Fibroblast of mammary gland (primary cell): ENCODE data around the gene KAT2A.
"Not testable (repeated sequence)": the region's sequence is repeated elsewhere in the genome, so short reads cannot be mapped to it uniquely, and the experiment has no call there.

Source experiments
- DNase-seq: peaks from one replicate; pipeline ENCODE4 v3.0.0-alpha.2; 2010; ENCODE audit warnings: low read depth
- H3K4me3 ChIP-seq: 2 replicates; pipeline ENCODE4 v1.5.1; 2011; ENCODE audit warnings: low read depth, mild to moderate bottlenecking, low read length, moderate library complexity; ENCODE audit not compliant: control insufficient read depth
- CTCF ChIP-seq: conservative IDR thresholded peaks from 2 replicates; pipeline ENCODE4 v1.5.1; 2011; ENCODE audit warnings: low read depth, low read length, inconsistent platforms; ENCODE audit not compliant: control insufficient read depth, insufficient read depth

KAT2A gene

GRCh38 chr17:42163113-42163512 lies 41.9 kb upstream of the KAT2A start:
- H3K4me3 ChIP-seq: no peak overlapping the region
- peak; percentile 38 for TF ChIP-seq CTCF
- DNase-seq: no peak

- DNase-seq: no peak
- no peak for TF ChIP-seq CTCF
- H3K4me3 ChIP-seq: no peak overlapping the region
These were observed 39.4 kb upstream of the KAT2A start for GRCh38 chr17:42160531-42160910.

GRCh38 chr17:42159796-42160530 lies 38.8 kb upstream of the KAT2A start:
- H3K4me3 ChIP-seq: no peak overlapping the region
- no peak for DNase-seq
- no peak for TF ChIP-seq CTCF

- no peak for DNase-seq
- no peak for TF ChIP-seq CTCF
- H3K4me3 ChIP-seq: peak overlapping the region; percentile 52
These were observed 34.5 kb upstream of the KAT2A start for GRCh38 chr17:42155614-42156045.

- no peak for TF ChIP-seq CTCF
- peak overlapping the region; percentile 100 for H3K4me3 ChIP-seq
- peak; percentile 21 for DNase-seq
These were observed 33.0 kb upstream of the KAT2A start for GRCh38 chr17:42153919-42154742.

GRCh38 chr17:42146911-42147607 lies 25.9 kb upstream of the KAT2A start:
- H3K4me3 ChIP-seq: no peak overlapping the region
- no peak for TF ChIP-seq CTCF
- no peak for DNase-seq

- DNase-seq, H3K4me3 ChIP-seq: not testable (repeated sequence)
These were observed 22.0 kb upstream of the KAT2A start for GRCh38 chr17:42143138-42143537.
